ENCODE data around the gene IQCE. TPM values are rescaled to one million over a fixed set of nuclear protein-coding genes. Genes with fewer than 3 reads are reported as not detected.

IQCE gene
- total RNA-seq, 2 donors from 2014 or later = 6.7 to 9.0 TPM

DNA sequence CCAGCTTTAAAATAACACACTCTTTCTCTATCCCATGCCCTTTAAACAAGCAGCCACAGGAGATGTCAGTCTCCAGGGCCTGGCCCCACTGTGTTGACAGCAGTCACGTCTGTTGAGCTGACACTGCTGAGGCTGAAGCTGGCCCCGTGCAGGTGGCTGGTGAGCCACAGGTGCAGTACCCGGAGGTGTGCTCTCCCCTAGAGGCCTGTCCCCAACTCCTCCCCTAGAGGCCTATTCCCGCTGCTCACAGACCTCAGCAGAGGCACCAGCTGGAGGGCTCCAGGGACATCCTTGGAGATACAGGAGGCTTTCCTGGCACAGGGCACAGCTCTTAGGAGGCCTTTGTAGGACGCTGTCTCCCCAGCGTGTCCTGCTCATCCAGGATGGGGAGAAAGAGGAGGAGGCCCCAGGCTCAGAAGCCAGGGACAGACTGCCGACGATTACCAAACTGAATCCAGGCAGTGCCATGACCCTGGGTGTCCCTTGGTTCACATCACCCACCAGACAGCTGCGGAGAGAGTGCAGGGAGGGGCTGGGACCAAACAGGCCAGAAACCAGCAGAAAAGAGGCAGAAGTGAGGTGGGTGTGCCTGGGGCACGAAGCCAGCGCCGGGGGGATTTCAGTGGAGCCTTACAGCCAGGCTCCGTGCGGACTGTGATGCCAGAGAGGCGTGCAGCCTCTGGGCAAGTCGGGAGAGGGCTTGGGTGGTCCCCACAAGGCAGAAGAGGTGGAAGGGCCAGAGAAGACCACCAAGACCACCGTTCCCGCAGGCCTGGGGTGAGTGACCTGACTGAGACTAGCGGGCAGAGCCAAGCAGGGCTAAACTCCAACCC is 54.5 kb downstream of the IQCE start:
- no peak for DNase-seq
- H3K4me3 Mint-ChIP-seq = no peak overlapping the region
- H3K9me3 ChIP-seq (ENCODE audit: control insufficient read depth, low read length, poor library complexity, severe bottlenecking) = no peaks in the 10 kb centered on the region
- no peaks in the 10 kb centered on the region for H3K27me3 Mint-ChIP-seq
- H3K27ac Mint-ChIP-seq = no peak overlapping the region
- peaks cover 6% of the 10 kb centered on the region for H3K4me1 Mint-ChIP-seq
- ATAC-seq = no peak
- no peaks in the 10 kb centered on the region for H3K36me3 Mint-ChIP-seq (ENCODE audit: low read depth)

DNA sequence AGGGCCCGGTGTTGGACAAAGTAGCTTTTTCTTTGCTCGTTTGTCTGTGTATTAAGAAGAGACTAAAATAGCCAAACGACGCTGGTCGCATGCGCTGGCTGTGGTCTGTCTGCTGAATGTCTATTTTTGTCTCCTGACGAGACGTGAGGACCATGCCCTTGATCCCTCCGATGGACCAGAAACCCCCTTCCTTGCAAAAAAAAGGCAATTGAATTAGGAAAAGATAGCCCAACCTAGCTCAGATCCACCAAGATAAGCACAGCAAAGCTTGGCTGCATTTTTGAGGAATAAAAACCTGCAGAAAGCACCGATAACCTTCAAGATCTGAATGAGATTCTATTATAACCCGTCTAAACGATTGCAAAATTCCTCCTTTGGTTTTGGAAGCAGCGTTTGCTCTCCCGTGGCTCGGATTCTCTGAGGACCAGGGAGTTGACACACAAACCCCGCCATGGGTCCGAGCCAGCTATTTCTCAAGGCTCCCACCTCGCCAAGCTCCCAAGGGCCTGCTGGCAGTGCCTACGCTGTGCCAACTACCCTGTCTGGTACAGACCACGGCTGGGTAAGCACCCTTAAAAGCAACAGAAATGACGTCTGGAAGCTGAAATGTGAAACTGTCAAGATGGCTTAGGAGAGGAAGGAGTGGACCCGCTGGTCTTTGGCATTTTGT is 55.3 kb downstream of the IQCE start:
- H3K9me3 ChIP-seq (ENCODE audit: control insufficient read depth, low read length, poor library complexity, severe bottlenecking) = no peaks in the 10 kb centered on the region
- DNase-seq (no peak), ATAC-seq (no peak)
- H3K27me3 Mint-ChIP-seq = no peaks in the 10 kb centered on the region
- H3K4me1 Mint-ChIP-seq = peaks cover 3% of the 10 kb centered on the region
- no peak overlapping the region for H3K27ac Mint-ChIP-seq
- H3K36me3 Mint-ChIP-seq (ENCODE audit: low read depth) = no peaks in the 10 kb centered on the region
- H3K4me3 Mint-ChIP-seq = no peak overlapping the region

- Mint-ChIP-seq H3K27me3 (no peaks in the 10 kb centered on the region), H3K36me3 (ENCODE audit: low read depth) (no peaks in the 10 kb centered on the region), H3K4me3 (no peak overlapping the region), H3K4me1 (peaks cover 3% of the 10 kb centered on the region), H3K27ac (no peak overlapping the region)
- DNase-seq = no peak
- no peaks in the 10 kb centered on the region for H3K9me3 ChIP-seq (ENCODE audit: control insufficient read depth, low read length, poor library complexity, severe bottlenecking)
- no peak for ATAC-seq
These were observed 56.0 kb downstream of the IQCE start for GRCh38 chr7:2614631-2615330.

DNA sequence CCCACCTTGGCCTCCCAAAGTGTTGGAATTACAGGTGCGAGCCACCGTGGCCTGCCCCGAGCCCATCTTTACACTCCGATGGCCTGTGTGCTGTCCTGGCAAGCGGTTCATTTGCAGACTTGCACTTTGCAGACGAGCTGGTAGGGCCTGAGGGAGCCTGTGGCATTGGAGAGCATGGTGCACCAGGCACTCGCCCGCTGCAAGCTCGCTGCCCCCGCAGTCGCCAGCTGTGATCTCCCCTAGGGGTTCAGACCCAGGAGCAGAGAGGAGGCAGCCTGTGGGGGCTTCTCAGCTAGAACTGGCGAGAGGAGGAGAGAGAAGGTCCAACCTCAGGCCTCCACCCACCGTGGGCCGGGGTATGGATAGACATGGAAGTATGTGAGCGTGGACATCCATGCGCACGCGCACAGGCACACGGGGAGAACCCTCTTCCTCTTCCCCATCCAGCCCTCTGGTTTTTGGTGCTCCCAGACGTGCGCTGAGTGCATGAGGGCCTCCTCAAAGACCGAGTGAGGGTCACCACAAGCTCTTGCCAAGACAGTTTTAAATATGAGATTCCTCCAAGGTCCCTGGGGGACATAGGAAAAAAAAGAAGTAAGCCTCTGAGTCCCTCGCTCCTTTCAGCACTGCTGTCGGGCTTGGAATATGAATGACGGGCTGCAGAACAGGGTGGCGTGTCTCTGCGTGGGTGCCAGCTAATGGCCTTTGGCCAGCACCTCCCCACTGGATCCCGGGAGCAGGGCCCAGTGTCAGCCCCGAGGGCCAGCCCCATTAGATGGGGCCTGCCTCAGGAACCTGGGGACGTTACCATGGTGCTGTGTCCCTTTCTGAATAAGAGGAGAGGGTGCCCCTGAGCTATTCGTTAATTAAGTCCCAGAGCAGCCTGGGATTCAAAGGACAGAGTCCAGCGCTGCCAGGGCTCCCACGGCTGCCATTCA is 57.9 kb downstream of the IQCE start:
- Mint-ChIP-seq H3K4me3 (no peak overlapping the region), H3K27me3 (no peaks in the 10 kb centered on the region), H3K27ac (no peak overlapping the region), H3K36me3 (ENCODE audit: low read depth) (no peaks in the 10 kb centered on the region), H3K4me1 (peaks cover 2% of the 10 kb centered on the region)
- DNase-seq (no peak), ATAC-seq (no peak)
- H3K9me3 ChIP-seq (ENCODE audit: control insufficient read depth, low read length, poor library complexity, severe bottlenecking) = no peaks in the 10 kb centered on the region

GRCh38 chr7:2617325-2617905 is 58.6 kb downstream of the IQCE start:
- H3K4me1 Mint-ChIP-seq = peaks cover 2% of the 10 kb centered on the region
- no peaks in the 10 kb centered on the region for H3K9me3 ChIP-seq (ENCODE audit: control insufficient read depth, low read length, poor library complexity, severe bottlenecking)
- no peak overlapping the region for H3K4me3 Mint-ChIP-seq
- no peak for ATAC-seq
- H3K36me3 Mint-ChIP-seq (ENCODE audit: low read depth) = no peaks in the 10 kb centered on the region
- no peak for DNase-seq
- no peak overlapping the region for H3K27ac Mint-ChIP-seq
- H3K27me3 Mint-ChIP-seq = no peaks in the 10 kb centered on the region

- Mint-ChIP-seq H3K4me3 (no peak overlapping the region), H3K4me1 (peaks cover 2% of the 10 kb centered on the region), H3K27me3 (no peaks in the 10 kb centered on the region)
These were observed 60.3 kb downstream of the IQCE start for GRCh38 chr7:2619116-2619515.

DNA sequence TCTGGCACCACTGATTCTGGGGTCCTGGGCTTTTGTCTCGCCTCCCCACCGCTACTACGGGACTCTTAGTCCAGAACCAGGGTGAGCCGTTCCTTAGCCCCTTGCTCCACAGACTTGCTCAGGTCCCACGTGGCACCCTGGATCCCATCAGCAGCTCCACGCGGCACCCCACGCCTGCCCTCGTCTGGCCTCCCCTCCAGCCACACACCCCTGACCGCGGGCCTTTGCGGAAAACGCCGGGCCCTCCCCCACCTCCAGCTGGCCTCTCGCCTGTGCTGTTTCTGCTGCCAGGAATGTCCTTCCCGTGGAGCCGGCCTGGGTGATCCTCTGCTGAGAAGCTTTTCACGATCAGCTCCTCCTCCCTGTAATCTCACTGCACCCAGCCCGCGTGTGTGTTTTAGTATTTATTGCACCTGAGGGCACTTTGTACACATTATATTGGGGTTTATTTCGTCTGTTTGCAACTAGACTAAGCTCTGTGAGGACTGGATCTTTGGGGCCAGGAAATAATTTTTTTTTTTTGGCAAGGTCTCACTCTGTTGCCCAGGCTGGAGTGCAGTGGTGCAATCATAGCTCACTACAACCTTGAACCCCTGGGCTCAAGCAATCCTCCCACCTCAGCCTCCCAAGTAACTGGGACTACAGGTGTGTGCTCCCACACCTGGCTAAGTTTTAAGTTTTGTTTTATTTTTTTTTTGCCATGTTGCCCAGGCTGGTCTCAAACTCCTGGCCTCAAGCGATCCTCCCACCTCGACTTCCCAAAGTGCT is 62.5 kb downstream of the IQCE start:
- ATAC-seq = no peak
- Mint-ChIP-seq H3K4me3 (no peak overlapping the region), H3K4me1 (peaks cover 2% of the 10 kb centered on the region), H3K27me3 (no peaks in the 10 kb centered on the region), H3K27ac (no peak overlapping the region), H3K36me3 (ENCODE audit: low read depth) (no peaks in the 10 kb centered on the region)
- H3K9me3 ChIP-seq (ENCODE audit: control insufficient read depth, low read length, poor library complexity, severe bottlenecking) = no peaks in the 10 kb centered on the region
- no peak for DNase-seq

More at GRCh38 chr7:2619116-2619515, 60.3 kb downstream of the IQCE start:
- Mint-ChIP-seq H3K27ac (no peak overlapping the region), H3K36me3 (ENCODE audit: low read depth) (no peaks in the 10 kb centered on the region)
- ATAC-seq (no peak), DNase-seq (no peak)
- H3K9me3 ChIP-seq (ENCODE audit: control insufficient read depth, low read length, poor library complexity, severe bottlenecking) = no peaks in the 10 kb centered on the region

DNA sequence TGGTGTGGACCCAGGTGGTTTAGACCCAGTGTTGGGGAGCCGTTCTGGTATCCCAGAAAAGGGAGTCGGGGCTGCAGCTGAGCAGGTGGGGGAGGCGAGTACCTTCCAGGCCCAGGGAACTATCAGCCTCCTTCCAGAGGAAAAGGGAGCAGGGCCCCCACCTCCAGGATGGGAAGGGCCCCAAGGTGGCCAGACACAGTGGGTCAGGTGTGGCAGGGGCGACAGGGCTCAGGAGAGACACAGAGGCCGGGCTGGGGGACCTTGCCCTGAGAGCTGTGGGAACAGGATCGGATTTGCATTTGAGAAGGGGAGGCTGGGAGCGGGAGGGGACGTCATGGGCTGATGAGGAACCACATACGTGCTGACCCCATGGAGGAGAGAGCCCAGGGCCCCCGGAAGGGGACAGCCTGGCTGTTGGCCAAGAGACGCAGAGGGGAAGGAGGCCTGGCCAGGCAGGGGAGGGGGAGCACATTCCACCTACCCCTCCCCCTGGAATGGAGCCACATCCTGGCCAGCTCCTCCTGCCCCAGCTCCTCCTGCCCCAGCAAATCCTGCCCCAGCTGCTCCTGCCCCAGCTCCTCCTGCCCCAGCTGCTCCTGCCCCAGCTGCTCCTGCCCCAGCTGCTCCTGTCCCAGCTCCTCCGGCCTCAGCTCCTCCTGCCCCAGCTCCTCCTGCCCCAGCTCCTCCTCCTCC is 63.3 kb downstream of the IQCE start:
- Mint-ChIP-seq H3K27ac (no peak overlapping the region), H3K36me3 (ENCODE audit: low read depth) (no peaks in the 10 kb centered on the region), H3K4me3 (no peak overlapping the region), H3K4me1 (peaks cover 2% of the 10 kb centered on the region), H3K27me3 (no peaks in the 10 kb centered on the region)
- ATAC-seq = no peak
- H3K9me3 ChIP-seq (ENCODE audit: control insufficient read depth, low read length, poor library complexity, severe bottlenecking) = no peaks in the 10 kb centered on the region
- DNase-seq = no peak

- Mint-ChIP-seq H3K36me3 (ENCODE audit: low read depth) (no peaks in the 10 kb centered on the region), H3K4me1 (peaks cover 2% of the 10 kb centered on the region), H3K27me3 (no peaks in the 10 kb centered on the region), H3K27ac (no peak overlapping the region), H3K4me3 (no peak overlapping the region)
- H3K9me3 ChIP-seq (ENCODE audit: control insufficient read depth, low read length, poor library complexity, severe bottlenecking) = no peaks in the 10 kb centered on the region
- DNase-seq (no peak), ATAC-seq (no peak)
These were observed 64.3 kb downstream of the IQCE start for GRCh38 chr7:2622869-2623697.

- Mint-ChIP-seq H3K27me3 (no peaks in the 10 kb centered on the region), H3K36me3 (ENCODE audit: low read depth) (no peaks in the 10 kb centered on the region)
- no peak for ATAC-seq
These were observed 64.9 kb downstream of the IQCE start for GRCh38 chr7:2623698-2624014.

GRCh38 chr7:2624293-2624886 is 65.6 kb downstream of the IQCE start:
- Mint-ChIP-seq H3K27ac (no peak overlapping the region), H3K4me1 (peaks cover 2% of the 10 kb centered on the region), H3K4me3 (no peak overlapping the region), H3K36me3 (ENCODE audit: low read depth) (no peaks in the 10 kb centered on the region), H3K27me3 (no peaks in the 10 kb centered on the region)
- no peaks in the 10 kb centered on the region for H3K9me3 ChIP-seq (ENCODE audit: control insufficient read depth, low read length, poor library complexity, severe bottlenecking)
- no peak for ATAC-seq
- no peak for DNase-seq

More at GRCh38 chr7:2623698-2624014, 64.9 kb downstream of the IQCE start:
- no peaks in the 10 kb centered on the region for H3K9me3 ChIP-seq (ENCODE audit: control insufficient read depth, low read length, poor library complexity, severe bottlenecking)
- Mint-ChIP-seq H3K4me3 (no peak overlapping the region), H3K4me1 (peaks cover 2% of the 10 kb centered on the region), H3K27ac (no peak overlapping the region)
- no peak for DNase-seq
